Body of pancreas (tissue), 4 donors: ENCODE data around the gene CFP.

ENCODE experiments used
- POLR2A ChIP-seq, 3 donors: fragments of 450-650 bp; IDR thresholded peaks; one replicate each; pipeline ENCODE4 v1.6.1; 2016; ENCODE audit warnings: antibody characterized with exemption in 3 of 3, mild to moderate bottlenecking in 2 of 3
- TF ChIP-seq, protein P1 (sequence below), 7 experiments: fragments of 450-650 bp in 4 of 7; fragments of 200-600 bp in 3 of 7; sonication (generic) in 3 of 7; IDR thresholded peaks; one replicate each; pipeline ENCODE4 v1.5.1; 2016 to 2019; ENCODE audit warnings: antibody characterized with exemption in 7 of 7

DNA sequence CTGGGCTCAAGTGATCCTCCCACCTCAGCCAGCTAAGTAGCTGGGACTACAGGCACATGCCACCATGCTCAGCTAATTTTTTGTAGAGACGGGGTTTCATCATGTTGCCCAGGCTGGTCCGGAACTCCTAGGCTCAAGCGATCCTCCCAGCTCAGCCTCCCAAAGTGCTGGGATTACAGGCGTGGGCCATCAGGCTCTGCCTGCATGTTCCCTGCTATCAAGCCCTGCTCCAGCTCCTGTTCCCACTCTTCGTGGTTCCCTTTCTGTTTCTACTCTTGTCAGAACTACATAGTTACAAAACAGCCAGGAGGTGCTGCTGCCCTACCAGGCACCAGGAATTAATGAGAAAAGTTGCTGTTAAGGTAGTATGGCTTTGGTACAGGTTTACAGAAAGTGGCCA lies 38.7 kb downstream of the CFP start:
- TF ChIP-seq, protein P1, sequence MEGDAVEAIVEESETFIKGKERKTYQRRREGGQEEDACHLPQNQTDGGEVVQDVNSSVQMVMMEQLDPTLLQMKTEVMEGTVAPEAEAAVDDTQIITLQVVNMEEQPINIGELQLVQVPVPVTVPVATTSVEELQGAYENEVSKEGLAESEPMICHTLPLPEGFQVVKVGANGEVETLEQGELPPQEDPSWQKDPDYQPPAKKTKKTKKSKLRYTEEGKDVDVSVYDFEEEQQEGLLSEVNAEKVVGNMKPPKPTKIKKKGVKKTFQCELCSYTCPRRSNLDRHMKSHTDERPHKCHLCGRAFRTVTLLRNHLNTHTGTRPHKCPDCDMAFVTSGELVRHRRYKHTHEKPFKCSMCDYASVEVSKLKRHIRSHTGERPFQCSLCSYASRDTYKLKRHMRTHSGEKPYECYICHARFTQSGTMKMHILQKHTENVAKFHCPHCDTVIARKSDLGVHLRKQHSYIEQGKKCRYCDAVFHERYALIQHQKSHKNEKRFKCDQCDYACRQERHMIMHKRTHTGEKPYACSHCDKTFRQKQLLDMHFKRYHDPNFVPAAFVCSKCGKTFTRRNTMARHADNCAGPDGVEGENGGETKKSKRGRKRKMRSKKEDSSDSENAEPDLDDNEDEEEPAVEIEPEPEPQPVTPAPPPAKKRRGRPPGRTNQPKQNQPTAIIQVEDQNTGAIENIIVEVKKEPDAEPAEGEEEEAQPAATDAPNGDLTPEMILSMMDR (IDR thresholded peaks at IDR 0.05), result no peak
- no peak for TF ChIP-seq POLR2A (IDR thresholded peaks at IDR 0.05)
